Left lung (tissue), 10 donors: ENCODE data around the gene CCDC196. TPM values are rescaled to one million over a fixed set of nuclear protein-coding genes. Genes with fewer than 3 reads are reported as not detected.

Experiments used
- ATAC-seq: fragments of 200-7000 bp; cut with Tn5 transposase; one replicate; pipeline ENCODE4 v1.9.1; 2020; ENCODE audit warnings: moderate library complexity
- DNase-seq, 4 donors: peaks; one replicate each; pipeline ENCODE4 v3.0.0-alpha.2; 2013 to 2020
- H3K27ac ChIP-seq, 2 donors: fragments of 200-600 bp; sonication (generic) in 1 of 2; one replicate each; pipeline versions ENCODE4 v1.5.0 to v1.8.0; 2020 to 2021
- H3K27me3 ChIP-seq, 2 donors: fragments of 200-600 bp; sonication (generic) in 1 of 2; one replicate each; pipeline versions ENCODE4 v1.5.0 to v1.8.0; 2020 to 2021
- H3K36me3 ChIP-seq, 2 donors: fragments of 200-600 bp; sonication (generic) in 1 of 2; one replicate each; pipeline versions ENCODE4 v1.5.0 to v1.8.0; 2020 to 2021
- H3K4me1 ChIP-seq, 2 donors: fragments of 200-600 bp; one replicate each; pipeline ENCODE4 v1.8.0; 2021
- H3K4me3 ChIP-seq, 2 donors: fragments of 200-600 bp; sonication (generic) in 1 of 2; one replicate each; pipeline versions ENCODE4 v1.5.0 to v1.8.0; 2020 to 2021; ENCODE audit warnings: mild to moderate bottlenecking in 1 of 2
- H3K9me3 ChIP-seq, 2 donors: fragments of 200-600 bp; sonication (generic) in 1 of 2; one replicate each; pipeline versions ENCODE4 v1.5.0 to v1.8.0; 2020 to 2021
- intact Hi-C, 2 donors: fragments of 100-400 bp; cut with DNase I; formaldehyde crosslinking; loops; one replicate each; pipeline versions ENCODE4 v1.11.2 to v1.14.2; 2022
- polyA plus RNA-seq, 6 donors: library from polyadenylated mRNA; unstranded; fragments of 120-200 nt; gene quantifications; one replicate each; pipeline ENCODE4 v1.2.1, GENCODE V29; 2013; ENCODE audit not compliant: insufficient read length in 6 of 6
- total RNA-seq, 2 donors: library from RNA; stranded (reverse); fragmentation: NEBNext Ultra II Directional; extraction: Animal tissue kit (Norgen Biotek cat#: 25700); gene quantifications; one replicate each; pipeline ENCODE4 v1.2.1, GENCODE V29; 2021
- TF ChIP-seq, protein P1 (sequence below), 2 donors: fragments of 200-600 bp; sonication (generic) in 1 of 2; IDR thresholded peaks; one replicate each; pipeline versions ENCODE4 v1.5.0 to v1.8.0; 2021; ENCODE audit warnings: antibody characterized with exemption in 2 of 2
- donor health status: DM: no; HTN: yes; CAD: no.
- donor health status: DM: no; HTN: no; CAD: no.

CCDC196 gene
- total and polyA plus RNA-seq, 8 donors = 0.18 to 0.32 TPM; not detected in 6

DNA sequence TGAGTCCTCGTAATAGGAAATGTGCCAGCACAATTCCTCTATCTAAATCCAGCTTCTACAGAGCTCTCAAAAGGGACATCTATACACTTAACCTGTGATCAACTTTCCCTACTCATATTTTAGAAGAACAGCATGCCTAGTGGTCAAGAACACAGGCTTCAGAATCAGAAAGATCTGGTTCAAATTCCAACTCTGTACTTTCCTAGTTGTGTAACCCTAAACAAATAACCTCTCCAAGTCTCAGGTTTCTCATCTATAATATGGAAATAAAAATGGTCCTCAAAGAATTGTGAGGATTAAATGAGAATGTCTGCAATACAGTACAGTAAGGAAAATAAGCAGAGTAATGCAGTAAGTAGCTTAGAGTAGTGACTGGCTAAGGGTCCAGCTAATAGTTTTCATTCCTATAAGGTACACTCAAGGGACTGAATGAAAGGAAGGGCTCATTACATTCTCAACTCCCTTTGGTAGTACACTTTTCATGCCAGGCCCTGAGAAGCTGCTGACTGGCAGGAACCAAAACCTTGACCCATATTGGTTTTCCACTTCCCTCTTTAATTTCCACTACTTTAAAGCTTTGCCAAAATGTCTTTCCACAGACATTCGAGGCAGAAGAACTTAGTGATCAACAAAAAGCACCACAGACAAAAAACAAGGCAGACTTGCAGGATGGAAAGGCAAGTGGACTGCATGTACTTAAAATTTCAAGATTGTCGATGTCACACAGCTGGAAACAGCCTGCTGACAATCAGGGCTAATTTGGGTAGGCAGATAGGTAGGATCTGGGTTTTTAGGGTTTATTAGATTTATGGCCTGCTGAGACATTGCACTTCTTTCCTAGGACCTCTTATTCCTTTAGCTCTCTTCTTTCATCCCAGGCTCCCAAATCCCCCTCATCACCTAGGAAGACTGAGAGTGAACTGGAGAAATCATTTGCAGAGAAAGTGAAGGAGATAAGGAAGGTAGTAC lies 4.3 kb downstream of the CCDC196 start:
- H3K27ac ChIP-seq = no peak overlapping the region
- no peak overlapping the region for H3K4me3 ChIP-seq
- no peaks in the 10 kb centered on the region for H3K4me1 ChIP-seq
- TF ChIP-seq, protein P1, sequence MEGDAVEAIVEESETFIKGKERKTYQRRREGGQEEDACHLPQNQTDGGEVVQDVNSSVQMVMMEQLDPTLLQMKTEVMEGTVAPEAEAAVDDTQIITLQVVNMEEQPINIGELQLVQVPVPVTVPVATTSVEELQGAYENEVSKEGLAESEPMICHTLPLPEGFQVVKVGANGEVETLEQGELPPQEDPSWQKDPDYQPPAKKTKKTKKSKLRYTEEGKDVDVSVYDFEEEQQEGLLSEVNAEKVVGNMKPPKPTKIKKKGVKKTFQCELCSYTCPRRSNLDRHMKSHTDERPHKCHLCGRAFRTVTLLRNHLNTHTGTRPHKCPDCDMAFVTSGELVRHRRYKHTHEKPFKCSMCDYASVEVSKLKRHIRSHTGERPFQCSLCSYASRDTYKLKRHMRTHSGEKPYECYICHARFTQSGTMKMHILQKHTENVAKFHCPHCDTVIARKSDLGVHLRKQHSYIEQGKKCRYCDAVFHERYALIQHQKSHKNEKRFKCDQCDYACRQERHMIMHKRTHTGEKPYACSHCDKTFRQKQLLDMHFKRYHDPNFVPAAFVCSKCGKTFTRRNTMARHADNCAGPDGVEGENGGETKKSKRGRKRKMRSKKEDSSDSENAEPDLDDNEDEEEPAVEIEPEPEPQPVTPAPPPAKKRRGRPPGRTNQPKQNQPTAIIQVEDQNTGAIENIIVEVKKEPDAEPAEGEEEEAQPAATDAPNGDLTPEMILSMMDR (IDR thresholded peaks at IDR 0.05) = no peak
- H3K27me3 ChIP-seq = no peaks in the 10 kb centered on the region
- H3K36me3 ChIP-seq = no peaks in the 10 kb centered on the region
- intact Hi-C loops = no loop called here
- no peaks in the 10 kb centered on the region for H3K9me3 ChIP-seq
- DNase-seq = no peak
- ATAC-seq = no peak

DNA sequence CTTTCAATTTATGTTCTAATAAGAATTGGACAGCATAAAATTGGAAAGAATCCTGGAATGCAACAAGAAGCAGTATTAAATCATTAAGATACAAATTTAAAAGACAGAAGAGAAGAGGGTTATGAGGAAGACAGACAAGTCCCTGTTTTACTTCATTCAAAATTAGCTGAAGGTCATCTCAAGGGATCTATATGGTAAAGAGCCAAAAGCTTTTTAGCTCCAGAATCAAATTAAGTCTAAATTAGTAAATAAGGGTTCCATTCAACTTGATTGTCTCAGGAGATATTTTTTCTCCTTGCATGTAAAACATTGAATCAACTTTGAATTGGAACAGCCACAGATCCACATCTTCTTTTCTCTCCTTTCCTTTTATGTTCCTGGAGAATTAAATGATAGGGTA lies 7.6 kb downstream of the CCDC196 start:
- Histone ChIP-seq H3K27me3 (no peaks in the 10 kb centered on the region), H3K27ac (no peak overlapping the region), H3K4me1 (peaks cover 0 to 4% of the 10 kb centered on the region in 2 donors), H3K4me3 (no peak overlapping the region), H3K9me3 (no peaks in the 10 kb centered on the region), H3K36me3 (no peaks in the 10 kb centered on the region)
- no peak for ATAC-seq
- DNase-seq = no peak
- TF ChIP-seq, protein P1 (IDR thresholded peaks at IDR 0.05) = no peak
- intact Hi-C loops = no loop called here

DNA sequence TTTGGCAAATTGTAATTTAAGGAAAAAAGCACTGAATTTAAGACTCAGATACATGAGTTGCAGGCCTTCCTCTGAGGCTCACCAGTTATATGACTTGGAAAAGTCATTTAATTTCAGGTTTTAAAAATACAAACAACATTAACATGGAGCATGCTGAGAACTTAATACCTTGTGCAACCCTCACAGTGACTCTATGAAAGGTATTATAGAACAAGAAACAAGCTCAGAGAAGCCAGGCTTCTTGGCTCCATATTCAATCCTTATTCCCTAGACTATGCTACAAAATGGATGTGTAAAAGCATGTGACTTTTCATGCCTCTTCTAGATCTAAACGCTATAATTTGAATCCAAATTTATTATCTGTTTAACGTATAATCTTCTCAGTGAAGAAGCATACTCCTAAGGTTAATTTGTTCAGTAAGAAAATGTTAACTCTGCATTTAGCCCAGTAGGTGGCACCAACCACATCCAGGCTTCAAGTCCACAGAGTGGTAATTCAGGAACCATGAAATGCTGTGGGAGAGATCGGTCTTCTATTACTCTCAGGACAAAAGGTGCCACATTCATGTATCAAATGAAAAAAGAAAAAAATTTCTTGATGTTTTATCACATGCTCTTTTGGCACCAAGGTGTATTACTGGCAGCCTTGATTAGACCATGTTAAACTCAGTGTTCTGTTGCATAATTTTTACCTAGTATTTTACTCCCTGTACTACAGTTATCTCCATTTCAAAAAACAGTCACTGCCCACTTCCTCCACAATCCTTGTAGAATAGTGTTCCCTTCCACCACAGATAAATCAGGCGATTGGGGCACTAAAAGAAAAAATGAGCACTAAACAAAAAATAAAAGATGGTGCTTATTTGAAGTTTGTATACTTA lies 9.3 kb downstream of the CCDC196 start:
- Histone ChIP-seq H3K27me3 (no peaks in the 10 kb centered on the region), H3K27ac (no peak overlapping the region), H3K36me3 (no peaks in the 10 kb centered on the region), H3K9me3 (no peaks in the 10 kb centered on the region), H3K4me1 (peaks cover 0 to 4% of the 10 kb centered on the region in 2 donors), H3K4me3 (no peak overlapping the region)
- ATAC-seq (peak; percentile 99), DNase-seq (peak in 2 of 4 donors; percentile 46 to 72)
- intact Hi-C loops = no loop called here
- TF ChIP-seq, protein P1 (IDR thresholded peaks at IDR 0.05) = peak; percentile 48 to 69

DNA sequence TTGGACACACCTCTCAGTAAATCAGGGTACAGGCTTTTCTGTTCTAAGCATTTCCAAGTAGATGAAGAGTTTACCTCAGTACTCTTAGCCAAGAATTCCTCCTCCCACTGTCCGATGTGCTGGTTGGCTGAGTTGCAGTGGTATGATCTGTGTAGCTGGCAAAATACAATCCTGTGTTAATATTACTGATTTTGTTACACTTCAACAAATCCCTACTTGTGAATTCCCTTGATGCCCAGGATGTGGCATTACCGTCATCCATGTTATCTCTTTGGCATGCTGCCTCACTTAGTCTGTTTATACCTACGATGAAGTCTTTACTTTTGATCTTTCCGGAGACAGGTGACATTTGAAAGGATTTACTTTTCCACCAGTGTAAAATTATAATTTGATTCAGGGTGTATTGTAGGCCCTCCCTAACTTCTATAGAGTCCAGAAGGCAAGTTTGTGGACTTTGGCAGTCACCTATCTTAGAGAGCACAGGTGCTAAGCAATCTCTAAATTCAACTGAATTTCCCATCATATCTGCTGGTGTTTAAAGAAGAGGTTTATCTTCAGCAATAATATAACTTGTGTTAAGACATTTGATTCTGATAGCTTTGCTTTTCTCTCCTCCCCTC lies 10.1 kb downstream of the CCDC196 start:
- Histone ChIP-seq H3K27me3 (no peaks in the 10 kb centered on the region), H3K4me3 (no peak overlapping the region), H3K36me3 (no peaks in the 10 kb centered on the region), H3K4me1 (peaks cover 0 to 4% of the 10 kb centered on the region in 2 donors), H3K27ac (no peak overlapping the region), H3K9me3 (no peaks in the 10 kb centered on the region)
- ATAC-seq (peak; percentile 80), DNase-seq (no peak)
- intact Hi-C loops = no loop called here
- TF ChIP-seq, protein P1 (IDR thresholded peaks at IDR 0.05) = no peak
